A673 (cell line): ENCODE results near the gene ATP2C1.

Experiments
- CTCF ChIP-seq: fragments of 300-800, 200-600 bp; sonication (generic); conservative IDR thresholded peaks from 2 replicates; pipeline ENCODE4 v1.5.1; 2017; ENCODE audit warnings: low read depth, mild to moderate bottlenecking, antibody characterized with exemption, low read length, moderate library complexity, mixed read lengths
- EZH2 ChIP-seq: fragments of 200-600 bp; sonication (generic); IDR thresholded peaks from 2 replicates; pipeline ENCODE4 v1.6.1; 2017; ENCODE audit warnings: borderline replicate concordance, low read depth, mild to moderate bottlenecking, mixed read lengths, antibody characterized with exemption, low read length; ENCODE audit not compliant: poor library complexity, severe bottlenecking

GRCh38 chr3:130850843-130851242 is 43.0 kb upstream of the ATP2C1 start:
- TF ChIP-seq CTCF (no peak), EZH2 (no peak)
